Suprapubic skin (tissue), 3 donors: Measurements from ENCODE around the gene PLOD2.

Source experiments
- CTCF ChIP-seq, 2 donors: fragments of 200-600 bp in 1 of 2; fragments of 450-650 bp in 1 of 2; sonication (generic) in 1 of 2; IDR thresholded peaks; one replicate each; pipeline ENCODE4 v1.5.1; 2016 to 2019; ENCODE audit warnings: antibody characterized with exemption in 2 of 2, mild to moderate bottlenecking in 1 of 2, moderate library complexity in 1 of 2
- EP300 ChIP-seq: sonication (generic); formaldehyde crosslinking; IDR thresholded peaks from one replicate; pipeline ENCODE4 v1.6.1; 2017; ENCODE audit warnings: antibody characterized with exemption
- POLR2A ChIP-seq, 2 donors: fragments of 450-650 bp; IDR thresholded peaks; one replicate each; pipeline ENCODE4 v1.6.1; 2017; ENCODE audit warnings: antibody characterized with exemption in 2 of 2, mild to moderate bottlenecking in 2 of 2, moderate library complexity in 2 of 2

- no peak for TF ChIP-seq CTCF (IDR thresholded peaks at IDR 0.05)
- no peak for TF ChIP-seq POLR2A (IDR thresholded peaks at IDR 0.05)
- TF ChIP-seq EP300 = no peak
Observed at GRCh38 chr3:146196789-146197188, 35.8 kb upstream of the PLOD2 start.
